Measurements from ENCODE around the gene NLRP5. TPM values are rescaled to one million over a fixed set of nuclear protein-coding genes. Genes with fewer than 3 reads are reported as not detected.
"Not testable (repeated sequence)": the region's sequence is repeated elsewhere in the genome, so short reads cannot be mapped to it uniquely, and the experiment has no call there.

NLRP5 gene
- total RNA-seq, 1 experiment from 2014 or later: not detected

- in situ Hi-C loops (cut with HindIII; ENCODE audit: low pct_unique_long_range_greater_than_20kb, low sequenced_read_pairs): no loop called here
- DNase-seq (ENCODE audit: low read depth): no peak
Observed at GRCh38 chr19:56092685-56093631, 106.4 kb downstream of the NLRP5 start.

GRCh38 chr19:56094449-56094848 is 107.9 kb downstream of the NLRP5 start:
- no peak for DNase-seq (ENCODE audit: low read depth)
- in situ Hi-C loops (cut with HindIII; ENCODE audit: low pct_unique_long_range_greater_than_20kb, low sequenced_read_pairs): no loop called here

DNA sequence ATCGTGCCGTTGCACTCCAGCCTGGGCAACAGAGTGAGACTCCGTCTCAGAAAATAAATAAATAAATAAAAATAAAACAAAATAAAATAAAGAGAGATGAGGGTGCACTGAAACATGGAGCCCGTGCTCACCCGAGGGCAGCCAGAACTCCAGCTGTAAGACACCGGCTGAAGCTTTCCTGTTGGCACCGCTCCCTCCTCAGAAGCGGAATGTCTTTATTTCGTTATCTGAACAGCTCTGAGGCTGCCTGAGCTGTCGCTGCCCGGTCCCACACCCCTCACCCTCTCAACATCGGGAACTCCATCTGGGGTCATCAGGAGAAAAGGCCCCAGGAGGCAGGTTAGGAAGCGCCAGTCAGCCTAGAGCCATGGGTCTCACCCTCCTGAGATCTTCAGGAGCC is 110.1 kb downstream of the NLRP5 start:
- DNase-seq (ENCODE audit: low read depth): no peak
- in situ Hi-C loops (cut with HindIII; ENCODE audit: low pct_unique_long_range_greater_than_20kb, low sequenced_read_pairs): no loop called here

- in situ Hi-C loops (cut with HindIII; ENCODE audit: low pct_unique_long_range_greater_than_20kb, low sequenced_read_pairs): no loop called here
Observed at GRCh38 chr19:56097306-56097705, 110.7 kb downstream of the NLRP5 start.

DNA sequence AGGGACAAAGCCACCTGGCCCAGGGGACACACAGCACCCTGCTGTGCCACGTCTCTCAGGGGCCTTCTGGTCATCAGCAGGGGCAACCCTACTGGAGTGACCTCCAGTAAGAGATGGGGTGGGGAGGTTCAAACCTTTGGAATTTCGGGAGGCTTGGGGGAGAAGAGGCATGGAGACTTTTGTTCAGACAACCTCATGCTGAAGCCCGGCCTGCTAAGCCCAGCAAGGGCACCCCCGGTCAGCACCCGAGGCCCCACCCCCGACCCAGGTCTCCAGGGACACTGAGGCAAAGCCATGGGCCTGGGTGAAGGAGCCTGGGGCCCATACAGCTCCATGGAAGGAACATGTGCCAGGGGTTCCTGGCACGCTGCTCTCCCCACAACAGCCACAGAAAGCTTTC is 111.2 kb downstream of the NLRP5 start:
- DNase-seq (ENCODE audit: low read depth): no peak
- in situ Hi-C loops (cut with HindIII; ENCODE audit: low pct_unique_long_range_greater_than_20kb, low sequenced_read_pairs): no loop called here

More at GRCh38 chr19:56097306-56097705, 110.7 kb downstream of the NLRP5 start:
- no peak for DNase-seq (ENCODE audit: low read depth)

GRCh38 chr19:56098237-56098636 is 111.7 kb downstream of the NLRP5 start:
- DNase-seq (ENCODE audit: low read depth); in situ Hi-C loops (cut with HindIII; ENCODE audit: low pct_unique_long_range_greater_than_20kb, low sequenced_read_pairs): not testable (repeated sequence)

GRCh38 chr19:56098731-56099568 is 112.4 kb downstream of the NLRP5 start:
- in situ Hi-C loops (cut with HindIII; ENCODE audit: low pct_unique_long_range_greater_than_20kb, low sequenced_read_pairs): no loop called here

DNA sequence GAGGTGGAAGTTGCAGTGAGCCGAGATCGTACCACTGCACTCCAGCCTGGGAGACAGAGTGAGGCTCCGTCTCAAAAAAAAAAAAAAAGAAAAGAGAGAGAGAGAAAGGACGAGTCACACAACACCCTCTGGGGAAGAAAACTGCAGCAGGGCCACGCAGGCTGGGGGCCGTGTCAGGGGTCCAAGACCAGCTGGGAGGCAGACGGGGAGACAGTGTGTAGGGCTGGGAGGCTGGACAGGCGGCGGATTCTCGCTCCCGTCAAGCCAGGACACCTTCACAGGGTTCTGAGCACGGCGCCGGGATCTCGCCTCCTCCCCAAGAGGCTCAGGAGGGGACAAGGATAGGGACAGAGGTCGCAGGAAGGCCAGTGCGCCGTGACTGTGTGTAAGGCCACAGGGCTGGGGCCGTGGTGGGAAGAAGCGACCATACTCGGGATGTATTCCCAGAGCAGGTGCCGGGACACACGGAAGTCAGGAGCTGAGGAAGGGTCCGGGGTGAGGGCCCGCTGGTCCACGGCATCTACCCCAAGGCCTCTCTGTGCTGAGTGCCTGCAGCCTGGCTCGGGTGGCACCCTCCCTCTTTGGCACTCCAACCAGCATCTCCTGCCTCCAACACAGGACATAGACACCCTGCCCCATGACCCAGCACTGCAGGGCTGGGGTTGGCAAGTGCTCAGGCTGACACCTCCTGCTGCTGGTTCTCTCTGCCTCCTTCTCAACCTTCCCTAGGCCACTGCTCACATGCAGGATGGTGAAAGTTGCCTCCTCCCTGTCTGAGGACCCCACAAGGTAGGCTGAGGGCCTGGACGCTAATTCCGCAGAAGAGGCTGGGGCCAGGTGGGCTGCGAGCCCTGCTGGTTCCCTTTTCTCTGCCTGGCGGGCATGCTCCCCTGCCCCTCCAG is 113.3 kb downstream of the NLRP5 start:
- no peak for DNase-seq (ENCODE audit: low read depth)

More at GRCh38 chr19:56098731-56099568, 112.4 kb downstream of the NLRP5 start:
- no peak for DNase-seq (ENCODE audit: low read depth)

GRCh38 chr19:56101095-56101494 is 114.5 kb downstream of the NLRP5 start:
- DNase-seq (ENCODE audit: low read depth): no peak
- in situ Hi-C loops (cut with HindIII; ENCODE audit: low pct_unique_long_range_greater_than_20kb, low sequenced_read_pairs): no loop called here

More for the DNA sequence above, 113.3 kb downstream of the NLRP5 start:
- in situ Hi-C loops (cut with HindIII; ENCODE audit: low pct_unique_long_range_greater_than_20kb, low sequenced_read_pairs): no loop called here

DNA sequence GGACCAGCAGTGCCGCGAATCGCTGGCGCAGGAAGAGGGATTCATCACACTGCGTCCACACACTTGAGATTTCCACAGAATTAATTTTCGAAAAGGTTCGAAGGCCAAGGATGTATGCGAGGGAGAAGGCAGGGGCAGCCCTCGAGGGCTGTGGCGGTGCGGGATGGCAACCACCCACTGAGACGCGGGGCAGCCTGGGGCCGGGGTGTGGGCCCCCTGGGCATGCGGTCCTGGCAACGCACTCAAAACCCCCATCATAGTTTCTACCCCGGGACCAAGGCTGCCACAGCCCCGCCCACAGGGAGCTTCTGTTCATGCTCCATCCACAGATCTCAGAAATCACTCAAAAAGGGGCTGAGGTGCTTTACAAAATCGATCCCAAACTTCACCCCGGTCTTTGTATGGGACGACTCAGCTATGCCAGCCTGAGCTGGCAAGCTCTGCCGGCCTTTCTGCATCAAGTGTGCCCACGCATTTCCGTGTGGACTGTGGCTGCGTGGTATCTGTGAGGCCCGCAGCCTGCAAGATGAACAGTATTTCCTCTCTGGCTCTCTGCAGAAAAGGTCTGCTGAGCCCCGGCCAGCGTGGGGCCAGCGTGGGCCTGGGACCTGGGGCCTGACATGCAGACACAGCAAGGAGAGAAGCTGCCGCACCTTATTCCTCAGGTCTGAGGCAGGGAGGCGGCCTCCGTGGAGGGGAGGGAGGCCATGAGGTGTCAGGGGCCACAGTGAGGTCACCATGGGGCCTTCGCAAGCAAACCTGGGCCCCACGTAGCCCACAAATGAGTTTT is 115.4 kb downstream of the NLRP5 start:
- DNase-seq (ENCODE audit: low read depth): no peak
- in situ Hi-C loops (cut with HindIII; ENCODE audit: low pct_unique_long_range_greater_than_20kb, low sequenced_read_pairs): no loop called here

GRCh38 chr19:56103027-56103614 is 116.5 kb downstream of the NLRP5 start:
- DNase-seq (ENCODE audit: low read depth): no peak
- in situ Hi-C loops (cut with HindIII; ENCODE audit: low pct_unique_long_range_greater_than_20kb, low sequenced_read_pairs): no loop called here

- DNase-seq (ENCODE audit: low read depth): no peak
- in situ Hi-C loops (cut with HindIII; ENCODE audit: low pct_unique_long_range_greater_than_20kb, low sequenced_read_pairs): no loop called here
Observed at GRCh38 chr19:56104423-56104822, 117.8 kb downstream of the NLRP5 start.

DNA sequence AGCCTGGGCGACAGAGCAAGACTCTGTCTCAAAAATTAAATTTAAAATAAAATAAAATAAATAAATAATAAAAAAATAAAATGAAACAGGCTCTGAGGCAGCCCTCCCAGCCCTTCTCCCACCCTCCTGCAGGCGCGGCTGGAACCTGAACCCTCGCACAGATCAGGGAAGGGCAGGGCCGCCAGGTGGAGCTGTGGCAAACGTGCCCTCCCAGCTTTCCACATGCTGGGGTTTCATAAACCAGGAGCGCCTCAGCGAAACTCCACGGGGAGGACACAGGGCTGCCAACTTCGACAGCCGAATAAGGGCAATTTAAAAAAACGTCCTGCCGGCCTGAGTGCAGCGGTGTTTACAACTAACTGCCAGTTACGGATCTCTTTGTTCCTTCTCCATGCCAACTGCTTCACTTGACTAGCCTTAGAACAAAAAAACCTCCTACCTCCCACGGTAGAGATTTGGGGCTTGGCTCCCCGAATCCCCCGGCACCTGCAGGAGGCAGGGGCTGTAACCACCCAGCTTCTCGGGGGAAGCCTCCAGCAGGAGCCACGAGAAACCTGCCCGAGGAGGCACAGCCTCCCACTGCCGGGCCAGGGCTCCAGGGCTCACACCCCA is 118.6 kb downstream of the NLRP5 start:
- in situ Hi-C loops (cut with HindIII; ENCODE audit: low pct_unique_long_range_greater_than_20kb, low sequenced_read_pairs): no loop called here
- DNase-seq (ENCODE audit: low read depth): peak; percentile 43

GRCh38 chr19:56105831-56106396 is 119.3 kb downstream of the NLRP5 start:
- in situ Hi-C loops (cut with HindIII; ENCODE audit: low pct_unique_long_range_greater_than_20kb, low sequenced_read_pairs); DNase-seq (ENCODE audit: low read depth): not testable (repeated sequence)

- DNase-seq (ENCODE audit: low read depth): no peak
- in situ Hi-C loops (cut with HindIII; ENCODE audit: low pct_unique_long_range_greater_than_20kb, low sequenced_read_pairs): no loop called here
Observed at GRCh38 chr19:56106397-56106849, 119.8 kb downstream of the NLRP5 start.

- DNase-seq (ENCODE audit: low read depth): no peak
- in situ Hi-C loops (cut with HindIII; ENCODE audit: low pct_unique_long_range_greater_than_20kb, low sequenced_read_pairs): no loop called here
Observed at GRCh38 chr19:56106993-56107392, 120.4 kb downstream of the NLRP5 start.

Measured in Caki2 (cell line).